Measurements from ENCODE around the gene NACA.
"Not testable (repeated sequence)": the region's sequence is repeated elsewhere in the genome, so short reads cannot be mapped to it uniquely, and the experiment has no call there.

Gene NACA

GRCh38 chr12:56723889-56724700 is 1.0 kb downstream of the NACA start:
- DNase-seq: peak; percentile 4

GRCh38 chr12:56723352-56723751 is 1.7 kb downstream of the NACA start:
- no peak for DNase-seq

GRCh38 chr12:56722832-56723231 is 2.3 kb downstream of the NACA start:
- no peak for DNase-seq

GRCh38 chr12:56721721-56722120 is 3.4 kb downstream of the NACA start:
- DNase-seq: no peak

- no peak for DNase-seq
These were observed 3.9 kb downstream of the NACA start for GRCh38 chr12:56721216-56721615.

- DNase-seq: no peak
These were observed 4.4 kb downstream of the NACA start for GRCh38 chr12:56720731-56721151.

GRCh38 chr12:56719056-56719455 is 6.0 kb downstream of the NACA start:
- no peak for DNase-seq

- DNase-seq: no peak
These were observed 6.5 kb downstream of the NACA start for GRCh38 chr12:56718636-56719035.

- no peak for DNase-seq
These were observed 7.0 kb downstream of the NACA start for GRCh38 chr12:56718149-56718548.

GRCh38 chr12:56716933-56717880 is 7.9 kb downstream of the NACA start:
- no peak for DNase-seq

GRCh38 chr12:56716458-56716857 is 8.6 kb downstream of the NACA start:
- DNase-seq: no peak

GRCh38 chr12:56715798-56716197 is 9.3 kb downstream of the NACA start:
- no peak for DNase-seq

- DNase-seq: no peak
These were observed 10.6 kb downstream of the NACA start for GRCh38 chr12:56714431-56714929.

- DNase-seq: no peak
These were observed 11.8 kb downstream of the NACA start for GRCh38 chr12:56713345-56713744.

- DNase-seq: no peak
These were observed 15.2 kb downstream of the NACA start for GRCh38 chr12:56709759-56710376.

- not testable (repeated sequence) for DNase-seq
These were observed 20.6 kb downstream of the NACA start for GRCh38 chr12:56704522-56704921.

GRCh38 chr12:56699020-56699661 is 26.0 kb downstream of the NACA start:
- DNase-seq: no peak

- no peak for DNase-seq
These were observed 29.6 kb downstream of the NACA start for GRCh38 chr12:56695327-56696101.

GRCh38 chr12:56694161-56694560 is 30.9 kb downstream of the NACA start:
- no peak for DNase-seq

- no peak for DNase-seq
These were observed 36.3 kb downstream of the NACA start for GRCh38 chr12:56688846-56689109.

GRCh38 chr12:56688129-56688845 is 36.8 kb downstream of the NACA start, which contains the start of gene PTGES3:
Gene PTGES3, minus strand, starts transcription at chr12:56688284. Its CDS starts 285 bp downstream, at chr12:56687999.
- DNase-seq: peak; percentile 99
